ENCODE data around the gene LORICRIN.

DNA sequence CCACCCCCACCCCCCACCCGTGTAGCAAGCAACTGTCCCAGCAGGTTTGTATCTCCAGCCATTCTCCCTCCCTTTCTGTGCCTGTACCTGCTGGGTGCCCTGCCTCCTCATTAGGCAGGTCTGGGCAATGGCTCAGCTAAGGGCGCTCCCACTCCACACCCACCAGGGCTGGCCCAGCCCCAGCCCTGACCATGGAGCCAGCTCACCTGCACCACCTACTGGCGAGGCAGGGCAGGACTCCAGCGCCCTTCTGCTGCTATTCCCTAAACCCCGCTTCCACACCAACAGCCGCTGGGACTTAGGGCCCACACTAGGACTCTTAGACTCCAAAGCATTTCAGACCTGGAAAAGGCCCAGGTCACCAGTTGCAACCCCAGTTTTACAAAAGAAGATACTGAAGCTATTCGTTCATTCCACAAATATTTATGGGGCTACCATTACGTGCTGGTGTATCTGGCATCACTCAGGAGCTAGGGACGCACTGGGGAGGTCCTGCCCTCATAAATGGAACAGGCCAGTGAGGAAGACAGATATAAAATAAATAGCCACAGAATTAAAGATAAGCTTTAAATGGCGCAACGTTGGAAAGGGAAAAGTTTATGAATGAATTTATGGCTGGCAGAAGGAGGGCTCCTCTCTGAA, 29.3 kb downstream of the LORICRIN start:
- TF ChIP-seq, protein P1, sequence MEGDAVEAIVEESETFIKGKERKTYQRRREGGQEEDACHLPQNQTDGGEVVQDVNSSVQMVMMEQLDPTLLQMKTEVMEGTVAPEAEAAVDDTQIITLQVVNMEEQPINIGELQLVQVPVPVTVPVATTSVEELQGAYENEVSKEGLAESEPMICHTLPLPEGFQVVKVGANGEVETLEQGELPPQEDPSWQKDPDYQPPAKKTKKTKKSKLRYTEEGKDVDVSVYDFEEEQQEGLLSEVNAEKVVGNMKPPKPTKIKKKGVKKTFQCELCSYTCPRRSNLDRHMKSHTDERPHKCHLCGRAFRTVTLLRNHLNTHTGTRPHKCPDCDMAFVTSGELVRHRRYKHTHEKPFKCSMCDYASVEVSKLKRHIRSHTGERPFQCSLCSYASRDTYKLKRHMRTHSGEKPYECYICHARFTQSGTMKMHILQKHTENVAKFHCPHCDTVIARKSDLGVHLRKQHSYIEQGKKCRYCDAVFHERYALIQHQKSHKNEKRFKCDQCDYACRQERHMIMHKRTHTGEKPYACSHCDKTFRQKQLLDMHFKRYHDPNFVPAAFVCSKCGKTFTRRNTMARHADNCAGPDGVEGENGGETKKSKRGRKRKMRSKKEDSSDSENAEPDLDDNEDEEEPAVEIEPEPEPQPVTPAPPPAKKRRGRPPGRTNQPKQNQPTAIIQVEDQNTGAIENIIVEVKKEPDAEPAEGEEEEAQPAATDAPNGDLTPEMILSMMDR (IDR thresholded peaks at IDR 0.05), result no peak
- no peak for TF ChIP-seq EP300 (IDR thresholded peaks at IDR 0.05)
- no peak for TF ChIP-seq POLR2A (IDR thresholded peaks at IDR 0.05)
- TF ChIP-seq POLR2AphosphoS5 (IDR thresholded peaks at IDR 0.05), result no peak
